ENCODE results near the gene PRDM16. TPM values are rescaled to one million over a fixed set of nuclear protein-coding genes. Genes with fewer than 3 reads are reported as not detected.

Gene PRDM16
- polyA plus RNA-seq, 2 donors: 0.15 to 0.28 TPM

DNA sequence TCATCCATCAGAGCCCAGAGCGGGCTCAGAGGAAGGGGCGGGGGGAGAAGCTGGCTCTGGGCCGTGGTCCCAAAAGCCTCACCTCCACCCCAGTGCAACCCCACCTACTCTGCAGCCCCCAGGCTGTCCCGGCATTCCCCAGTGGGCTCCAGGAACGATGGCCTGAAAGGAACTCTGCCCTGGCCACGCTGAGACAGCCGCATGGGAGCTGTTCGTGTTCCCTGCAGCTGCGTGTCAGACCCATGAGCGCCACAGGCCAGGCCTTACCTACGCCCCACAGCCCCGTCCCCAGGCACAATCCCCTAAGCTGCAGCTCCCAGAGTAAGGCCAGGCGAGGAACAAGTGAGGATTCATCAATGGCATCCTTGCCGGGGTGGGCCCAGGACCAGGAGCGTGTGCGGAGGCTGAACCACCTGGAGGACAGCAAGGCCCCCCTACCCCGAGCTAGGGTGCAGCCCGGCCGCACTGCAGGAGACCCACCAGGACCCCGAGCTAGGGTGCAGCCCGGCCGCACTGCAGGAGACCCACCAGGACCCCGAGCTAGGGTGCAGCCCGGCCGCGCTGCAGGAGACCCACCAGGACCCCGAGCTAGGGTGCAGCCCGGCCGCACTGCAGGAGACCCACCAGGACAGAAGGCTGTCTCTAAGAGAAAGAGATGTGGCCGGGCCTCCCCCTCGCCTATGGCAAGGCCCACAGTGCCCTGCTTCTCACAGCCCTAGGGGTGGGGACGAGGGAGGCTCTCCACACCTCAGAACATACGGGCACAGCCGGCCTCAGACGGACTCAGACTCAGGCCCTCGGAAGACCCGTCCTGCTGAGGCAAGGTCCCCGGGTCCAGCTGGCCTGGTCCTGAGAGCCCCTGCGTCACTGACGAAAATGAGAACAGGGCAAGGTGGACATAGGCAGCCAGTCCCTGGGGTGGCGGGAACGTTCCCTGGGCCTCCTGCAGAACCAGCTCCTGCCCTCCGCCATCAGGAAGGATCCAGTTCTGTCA lies 359.0 kb downstream of the PRDM16 start:
- Histone ChIP-seq H3K4me3 (ENCODE audit: low read depth in 1 of 2, low read length in 2 of 2) (no peak overlapping the region), H3K27ac (ENCODE audit: low read depth in 2 of 2, low read length in 1 of 2) (no peak overlapping the region), H3K9me3 (ENCODE audit: control insufficient read depth in 2 of 2, insufficient read depth in 1 of 2, low read depth in 1 of 2, low read length in 1 of 2) (peaks cover 0 to 3% of the 10 kb centered on the region in 2 donors), H3K4me1 (ENCODE audit: control insufficient read depth in 2 of 2, insufficient read depth in 2 of 2, low read length in 1 of 2) (peaks cover 0 to 4% of the 10 kb centered on the region in 2 donors), H3K27me3 (ENCODE audit: control insufficient read depth in 1 of 2, insufficient read depth in 2 of 2, low read length in 2 of 2) (no peaks in the 10 kb centered on the region), H3K36me3 (ENCODE audit: control insufficient read depth in 2 of 2, insufficient read depth in 2 of 2, low read length in 1 of 2) (no peaks in the 10 kb centered on the region)
- WGBS, 2 donors: 88 to 89% methylated on average over 42 to 43 of the region's 43 CpGs

GRCh38 chr1:3428899-3429298 lies 359.9 kb downstream of the PRDM16 start:
- no peaks in the 10 kb centered on the region for H3K27me3 ChIP-seq (ENCODE audit: control insufficient read depth in 1 of 2, insufficient read depth in 2 of 2, low read length in 2 of 2)
- peaks cover 0 to 4% of the 10 kb centered on the region in 2 donors for H3K4me1 ChIP-seq (ENCODE audit: control insufficient read depth in 2 of 2, insufficient read depth in 2 of 2, low read length in 1 of 2)
- 82 to 88% methylated on average over 7 to 9 of the region's 9 CpGs for WGBS, 2 donors
- H3K9me3 ChIP-seq (ENCODE audit: control insufficient read depth in 2 of 2, insufficient read depth in 1 of 2, low read depth in 1 of 2, low read length in 1 of 2): peaks cover 0 to 3% of the 10 kb centered on the region in 2 donors
- no peak overlapping the region for H3K27ac ChIP-seq (ENCODE audit: low read depth in 2 of 2, low read length in 1 of 2)
- no peaks in the 10 kb centered on the region for H3K36me3 ChIP-seq (ENCODE audit: control insufficient read depth in 2 of 2, insufficient read depth in 2 of 2, low read length in 1 of 2)
- H3K4me3 ChIP-seq (ENCODE audit: low read depth in 1 of 2, low read length in 2 of 2): no peak overlapping the region

DNA sequence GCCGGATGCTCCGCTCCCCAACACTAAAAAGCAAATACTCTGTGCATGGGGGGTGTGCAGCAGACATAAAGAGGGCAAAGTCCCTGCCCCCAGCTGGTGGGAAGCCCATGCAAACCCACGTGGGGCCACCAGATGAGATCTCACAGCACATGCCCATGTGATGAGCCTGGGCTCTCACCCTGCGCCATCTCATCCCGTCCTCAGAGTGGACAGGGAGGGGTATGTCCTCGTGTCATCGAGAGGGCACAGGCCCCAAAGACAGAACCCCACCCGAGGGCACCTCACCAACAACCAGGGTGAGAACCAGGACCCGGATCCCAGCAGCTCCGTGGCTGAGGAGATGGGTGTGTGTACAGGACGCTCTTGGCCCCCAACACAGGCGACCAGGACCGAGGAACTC lies 360.3 kb downstream of the PRDM16 start:
- H3K9me3 ChIP-seq (ENCODE audit: control insufficient read depth in 2 of 2, insufficient read depth in 1 of 2, low read depth in 1 of 2, low read length in 1 of 2): peaks cover 0 to 3% of the 10 kb centered on the region in 2 donors
- no peak overlapping the region for H3K27ac ChIP-seq (ENCODE audit: low read depth in 2 of 2, low read length in 1 of 2)
- 81 to 87% methylated on average over 13 of the region's 13 CpGs for WGBS, 2 donors
- no peaks in the 10 kb centered on the region for H3K36me3 ChIP-seq (ENCODE audit: control insufficient read depth in 2 of 2, insufficient read depth in 2 of 2, low read length in 1 of 2)
- H3K4me1 ChIP-seq (ENCODE audit: control insufficient read depth in 2 of 2, insufficient read depth in 2 of 2, low read length in 1 of 2): peaks cover 0 to 4% of the 10 kb centered on the region in 2 donors
- no peaks in the 10 kb centered on the region for H3K27me3 ChIP-seq (ENCODE audit: control insufficient read depth in 1 of 2, insufficient read depth in 2 of 2, low read length in 2 of 2)
- H3K4me3 ChIP-seq (ENCODE audit: low read depth in 1 of 2, low read length in 2 of 2): no peak overlapping the region

- 82 to 85% methylated on average over 16 of the region's 16 CpGs for WGBS, 2 donors
- no peak overlapping the region for H3K27ac ChIP-seq (ENCODE audit: low read depth in 2 of 2, low read length in 1 of 2)
- peaks cover 0 to 1% of the 10 kb centered on the region in 2 donors for H3K4me1 ChIP-seq (ENCODE audit: control insufficient read depth in 2 of 2, insufficient read depth in 2 of 2, low read length in 1 of 2)
- H3K4me3 ChIP-seq (ENCODE audit: low read depth in 1 of 2, low read length in 2 of 2): no peak overlapping the region
- H3K36me3 ChIP-seq (ENCODE audit: control insufficient read depth in 2 of 2, insufficient read depth in 2 of 2, low read length in 1 of 2): no peaks in the 10 kb centered on the region
- H3K27me3 ChIP-seq (ENCODE audit: control insufficient read depth in 1 of 2, insufficient read depth in 2 of 2, low read length in 2 of 2): no peaks in the 10 kb centered on the region
- H3K9me3 ChIP-seq (ENCODE audit: control insufficient read depth in 2 of 2, insufficient read depth in 1 of 2, low read depth in 1 of 2, low read length in 1 of 2): peaks cover 0 to 3% of the 10 kb centered on the region in 2 donors
These were observed 360.8 kb downstream of the PRDM16 start for GRCh38 chr1:3429766-3430165.

GRCh38 chr1:3430406-3430805 lies 361.4 kb downstream of the PRDM16 start:
- WGBS, 2 donors: 82 to 85% methylated on average over 19 of the region's 19 CpGs
- H3K36me3 ChIP-seq (ENCODE audit: control insufficient read depth in 2 of 2, insufficient read depth in 2 of 2, low read length in 1 of 2): no peaks in the 10 kb centered on the region

DNA sequence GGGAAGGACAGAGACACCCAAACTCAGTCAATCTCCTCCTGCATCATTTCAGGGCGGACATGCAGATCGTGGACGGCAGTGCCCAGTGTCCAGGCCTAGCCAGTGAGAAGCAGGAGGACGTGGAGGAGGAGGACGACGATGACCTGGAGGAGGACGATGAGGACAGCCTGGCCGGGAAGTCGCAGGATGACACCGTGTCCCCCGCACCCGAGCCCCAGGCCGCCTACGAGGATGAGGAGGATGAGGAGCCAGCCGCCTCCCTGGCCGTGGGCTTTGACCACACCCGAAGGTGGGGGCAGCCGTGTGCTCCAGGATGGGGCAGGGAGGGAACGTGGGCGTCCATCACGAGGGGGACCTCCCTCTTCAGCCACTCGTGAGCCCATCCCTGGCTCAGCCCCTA lies 361.8 kb downstream of the PRDM16 start:
- WGBS, 2 donors: 74 to 79% methylated on average over 22 of the region's 22 CpGs
- Histone ChIP-seq H3K9me3 (ENCODE audit: control insufficient read depth in 2 of 2, insufficient read depth in 1 of 2, low read depth in 1 of 2, low read length in 1 of 2) (peaks cover 0 to 3% of the 10 kb centered on the region in 2 donors), H3K27ac (ENCODE audit: low read depth in 2 of 2, low read length in 1 of 2) (no peak overlapping the region), H3K36me3 (ENCODE audit: control insufficient read depth in 2 of 2, insufficient read depth in 2 of 2, low read length in 1 of 2) (no peaks in the 10 kb centered on the region), H3K4me3 (ENCODE audit: low read depth in 1 of 2, low read length in 2 of 2) (no peak overlapping the region), H3K4me1 (ENCODE audit: control insufficient read depth in 2 of 2, insufficient read depth in 2 of 2, low read length in 1 of 2) (no peaks in the 10 kb centered on the region), H3K27me3 (ENCODE audit: control insufficient read depth in 1 of 2, insufficient read depth in 2 of 2, low read length in 2 of 2) (no peaks in the 10 kb centered on the region)

More at GRCh38 chr1:3430406-3430805, 361.4 kb downstream of the PRDM16 start:
- no peaks in the 10 kb centered on the region for H3K4me1 ChIP-seq (ENCODE audit: control insufficient read depth in 2 of 2, insufficient read depth in 2 of 2, low read length in 1 of 2)
- H3K27ac ChIP-seq (ENCODE audit: low read depth in 2 of 2, low read length in 1 of 2): no peak overlapping the region
- H3K27me3 ChIP-seq (ENCODE audit: control insufficient read depth in 1 of 2, insufficient read depth in 2 of 2, low read length in 2 of 2): no peaks in the 10 kb centered on the region
- H3K4me3 ChIP-seq (ENCODE audit: low read depth in 1 of 2, low read length in 2 of 2): no peak overlapping the region
- H3K9me3 ChIP-seq (ENCODE audit: control insufficient read depth in 2 of 2, insufficient read depth in 1 of 2, low read depth in 1 of 2, low read length in 1 of 2): peaks cover 0 to 3% of the 10 kb centered on the region in 2 donors

GRCh38 chr1:3431266-3431665 lies 362.3 kb downstream of the PRDM16 start:
- Histone ChIP-seq H3K4me3 (ENCODE audit: low read depth in 1 of 2, low read length in 2 of 2) (no peak overlapping the region), H3K9me3 (ENCODE audit: control insufficient read depth in 2 of 2, insufficient read depth in 1 of 2, low read depth in 1 of 2, low read length in 1 of 2) (peaks cover 0 to 3% of the 10 kb centered on the region in 2 donors), H3K36me3 (ENCODE audit: control insufficient read depth in 2 of 2, insufficient read depth in 2 of 2, low read length in 1 of 2) (no peaks in the 10 kb centered on the region), H3K4me1 (ENCODE audit: control insufficient read depth in 2 of 2, insufficient read depth in 2 of 2, low read length in 1 of 2) (no peaks in the 10 kb centered on the region), H3K27ac (ENCODE audit: low read depth in 2 of 2, low read length in 1 of 2) (no peak overlapping the region), H3K27me3 (ENCODE audit: control insufficient read depth in 1 of 2, insufficient read depth in 2 of 2, low read length in 2 of 2) (no peaks in the 10 kb centered on the region)
- WGBS, 2 donors: 47 to 58% methylated on average over 12 of the region's 12 CpGs

DNA sequence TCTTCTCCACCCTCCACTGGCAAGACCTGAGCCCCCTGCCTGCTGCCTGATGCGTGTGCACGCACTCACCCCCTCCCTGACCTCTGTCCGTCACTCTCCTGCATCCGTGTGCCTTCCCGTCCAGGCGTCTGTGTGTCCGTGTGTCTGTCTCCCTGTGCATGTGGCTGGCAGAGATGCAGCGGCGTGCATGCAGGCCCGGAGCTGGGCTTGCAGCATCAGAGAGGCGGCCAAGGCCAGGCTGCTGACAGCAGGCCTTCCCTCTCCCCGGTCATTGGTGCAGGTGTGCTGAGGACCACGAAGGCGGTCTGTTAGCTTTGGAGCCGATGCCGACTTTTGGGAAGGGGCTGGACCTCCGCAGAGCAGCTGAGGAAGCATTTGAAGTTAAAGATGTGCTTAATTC lies 362.7 kb downstream of the PRDM16 start:
- WGBS, 2 donors: 83 to 87% methylated on average over 17 of the region's 17 CpGs
- Histone ChIP-seq H3K9me3 (ENCODE audit: control insufficient read depth in 2 of 2, insufficient read depth in 1 of 2, low read depth in 1 of 2, low read length in 1 of 2) (peaks cover 0 to 3% of the 10 kb centered on the region in 2 donors), H3K27ac (ENCODE audit: low read depth in 2 of 2, low read length in 1 of 2) (no peak overlapping the region), H3K36me3 (ENCODE audit: control insufficient read depth in 2 of 2, insufficient read depth in 2 of 2, low read length in 1 of 2) (no peaks in the 10 kb centered on the region), H3K4me1 (ENCODE audit: control insufficient read depth in 2 of 2, insufficient read depth in 2 of 2, low read length in 1 of 2) (no peaks in the 10 kb centered on the region), H3K4me3 (ENCODE audit: low read depth in 1 of 2, low read length in 2 of 2) (no peak overlapping the region), H3K27me3 (ENCODE audit: control insufficient read depth in 1 of 2, insufficient read depth in 2 of 2, low read length in 2 of 2) (no peaks in the 10 kb centered on the region)

GRCh38 chr1:3432306-3432705 lies 363.3 kb downstream of the PRDM16 start:
- peaks cover 0 to 3% of the 10 kb centered on the region in 2 donors for H3K9me3 ChIP-seq (ENCODE audit: control insufficient read depth in 2 of 2, insufficient read depth in 1 of 2, low read depth in 1 of 2, low read length in 1 of 2)
- 74 to 81% methylated on average over 15 of the region's 15 CpGs for WGBS, 2 donors

More at GRCh38 chr1:3432306-3432705, 363.3 kb downstream of the PRDM16 start:
- Histone ChIP-seq H3K27ac (ENCODE audit: low read depth in 2 of 2, low read length in 1 of 2) (no peak overlapping the region), H3K4me1 (ENCODE audit: control insufficient read depth in 2 of 2, insufficient read depth in 2 of 2, low read length in 1 of 2) (no peaks in the 10 kb centered on the region), H3K36me3 (ENCODE audit: control insufficient read depth in 2 of 2, insufficient read depth in 2 of 2, low read length in 1 of 2) (no peaks in the 10 kb centered on the region), H3K27me3 (ENCODE audit: control insufficient read depth in 1 of 2, insufficient read depth in 2 of 2, low read length in 2 of 2) (no peaks in the 10 kb centered on the region), H3K4me3 (ENCODE audit: low read depth in 1 of 2, low read length in 2 of 2) (no peak overlapping the region)

All from esophagus (tissue), 2 donors.